RWPE1 (cell line): ENCODE measurements around the gene AFF1.
"Not testable (repeated sequence)": the region's sequence is repeated elsewhere in the genome, so short reads cannot be mapped to it uniquely, and the experiment has no call there.

Experiments
- CTCF ChIA-PET: fragments of 350-600 bp; sonication (Branson Sonifier 250); formaldehyde crosslinking; extraction: SDS; loops from one replicate; lab custom pipeline; 2021; lab: Yijun Ruan, JAX
- POLR2A ChIA-PET: fragments of 400-600 bp; formaldehyde crosslinking; extraction: SDS; loops from one replicate; lab custom pipeline; 2020; ENCODE audit warnings: antibody characterized with exemption; ENCODE audit not compliant: low non-redundant PET; lab: Yijun Ruan, JAX
- DNase-seq: peaks from one replicate; pipeline ENCODE4 v3.0.0; 2012; ENCODE audit warnings: low spot score
- H3K27ac ChIP-seq: fragments of 450-650 bp; 2 replicates; pipeline ENCODE4 v1.5.1; 2017
- CTCF ChIP-seq: fragments of 450-650 bp; conservative IDR thresholded peaks from 2 replicates; pipeline ENCODE4 v1.5.1; 2017; ENCODE audit warnings: low read depth, mild to moderate bottlenecking

The AFF1 gene

GRCh38 chr4:86981789-86982188 is 47.0 kb downstream of the AFF1 start:
- ChIA-PET POLR2A (no interaction called here), CTCF (no interaction called here)
- DNase-seq, result no peak
- no peak for TF ChIP-seq CTCF
- no peak overlapping the region for H3K27ac ChIP-seq

- CTCF ChIA-PET, H3K27ac ChIP-seq, DNase-seq, POLR2A ChIA-PET: not testable (repeated sequence)
These were observed 51.0 kb downstream of the AFF1 start for GRCh38 chr4:86985852-86986251.

GRCh38 chr4:86989658-86990057 is 54.8 kb downstream of the AFF1 start:
- CTCF ChIA-PET, POLR2A ChIA-PET, DNase-seq, H3K27ac ChIP-seq: not testable (repeated sequence)

- H3K27ac ChIP-seq, result no peak overlapping the region
- CTCF ChIA-PET, result interaction anchor here (0.6 to 0.7 kb wide), 3 partner anchors 40 to 248 kb away, joined by 4 to 5 read pairs (median 4); no protein-coding TSS in a partner anchor
- no peak for TF ChIP-seq CTCF
- POLR2A ChIA-PET, result no interaction called here
- no peak for DNase-seq
These were observed 55.7 kb downstream of the AFF1 start for GRCh38 chr4:86990510-86990909.

GRCh38 chr4:86991994-86992393 is 57.2 kb downstream of the AFF1 start:
- DNase-seq, result no peak
- POLR2A ChIA-PET, result no interaction called here
- CTCF ChIA-PET, result no interaction called here
- no peak overlapping the region for H3K27ac ChIP-seq
- TF ChIP-seq CTCF, result no peak

GRCh38 chr4:86993909-86994681 is 59.3 kb downstream of the AFF1 start:
- H3K27ac ChIP-seq, result no peak overlapping the region
- DNase-seq, result no peak
- TF ChIP-seq CTCF, result no peak
- ChIA-PET CTCF (no interaction called here), POLR2A (no interaction called here)

GRCh38 chr4:86994686-86995085 is 59.9 kb downstream of the AFF1 start:
- TF ChIP-seq CTCF, result no peak
- CTCF ChIA-PET, result no interaction called here
- no peak for DNase-seq
- POLR2A ChIA-PET, result no interaction called here
- no peak overlapping the region for H3K27ac ChIP-seq

GRCh38 chr4:86996510-86996909 is 61.7 kb downstream of the AFF1 start:
- CTCF ChIA-PET, DNase-seq, H3K27ac ChIP-seq: not testable (repeated sequence)
- POLR2A ChIA-PET, result interaction anchor here (0.6 kb wide), 1 partner anchor 284 kb away, joined by 3 read pairs; no protein-coding TSS in a partner anchor
